ENCODE results near the gene CYTH3.

The CYTH3 gene

GRCh38 chr7:6179620-6180343 is 92.6 kb downstream of the CYTH3 start:
- no peaks in the 10 kb centered on the region for H3K4me1 ChIP-seq (ENCODE audit: control insufficient read depth in 2 of 2, insufficient read depth in 2 of 2, low read length in 2 of 2)
- H3K27ac ChIP-seq (ENCODE audit: low read depth in 2 of 2, low read length in 2 of 2): no peak overlapping the region
- H3K9me3 ChIP-seq (ENCODE audit: control insufficient read depth in 2 of 2, low read length in 2 of 2): no peaks in the 10 kb centered on the region
- no peak overlapping the region for H3K9ac ChIP-seq (ENCODE audit: low read depth in 1 of 2, low read length in 2 of 2)
- H3K27me3 ChIP-seq (ENCODE audit: control insufficient read depth in 2 of 2, insufficient read depth in 2 of 2, low read length in 2 of 2): no peaks in the 10 kb centered on the region
- peaks cover 6 to 8% of the 10 kb centered on the region in 2 donors for H3K36me3 ChIP-seq (ENCODE audit: control insufficient read depth in 2 of 2, insufficient read depth in 2 of 2, low read length in 2 of 2)
- H3K4me3 ChIP-seq (ENCODE audit: low read length in 2 of 2): no peak overlapping the region

- Histone ChIP-seq H3K27ac (ENCODE audit: low read depth in 2 of 2, low read length in 2 of 2) (no peak overlapping the region), H3K27me3 (ENCODE audit: control insufficient read depth in 2 of 2, insufficient read depth in 2 of 2, low read length in 2 of 2) (no peaks in the 10 kb centered on the region), H3K4me1 (ENCODE audit: control insufficient read depth in 2 of 2, insufficient read depth in 2 of 2, low read length in 2 of 2) (no peaks in the 10 kb centered on the region), H3K4me3 (ENCODE audit: low read length in 2 of 2) (no peak overlapping the region), H3K36me3 (ENCODE audit: control insufficient read depth in 2 of 2, insufficient read depth in 2 of 2, low read length in 2 of 2) (peaks cover 6 to 8% of the 10 kb centered on the region in 2 donors), H3K9me3 (ENCODE audit: control insufficient read depth in 2 of 2, low read length in 2 of 2) (no peaks in the 10 kb centered on the region), H3K9ac (ENCODE audit: low read depth in 1 of 2, low read length in 2 of 2) (no peak overlapping the region)
Measured at GRCh38 chr7:6178298-6179029, 94.0 kb downstream of the CYTH3 start.

GRCh38 chr7:6175645-6176044 is 96.8 kb downstream of the CYTH3 start:
- H3K27ac ChIP-seq (ENCODE audit: low read depth in 2 of 2, low read length in 2 of 2): no peak overlapping the region
- H3K9me3 ChIP-seq (ENCODE audit: control insufficient read depth in 2 of 2, low read length in 2 of 2): no peaks in the 10 kb centered on the region
- no peaks in the 10 kb centered on the region for H3K4me1 ChIP-seq (ENCODE audit: control insufficient read depth in 2 of 2, insufficient read depth in 2 of 2, low read length in 2 of 2)
- peaks cover 6 to 8% of the 10 kb centered on the region in 2 donors for H3K36me3 ChIP-seq (ENCODE audit: control insufficient read depth in 2 of 2, insufficient read depth in 2 of 2, low read length in 2 of 2)
- H3K9ac ChIP-seq (ENCODE audit: low read depth in 1 of 2, low read length in 2 of 2): no peak overlapping the region
- no peaks in the 10 kb centered on the region for H3K27me3 ChIP-seq (ENCODE audit: control insufficient read depth in 2 of 2, insufficient read depth in 2 of 2, low read length in 2 of 2)
- H3K4me3 ChIP-seq (ENCODE audit: low read length in 2 of 2): no peak overlapping the region

GRCh38 chr7:6172910-6173295 is 99.5 kb downstream of the CYTH3 start:
- no peaks in the 10 kb centered on the region for H3K9me3 ChIP-seq (ENCODE audit: control insufficient read depth in 2 of 2, low read length in 2 of 2)
- peaks cover 8 to 9% of the 10 kb centered on the region in 2 donors for H3K36me3 ChIP-seq (ENCODE audit: control insufficient read depth in 2 of 2, insufficient read depth in 2 of 2, low read length in 2 of 2)
- H3K4me1 ChIP-seq (ENCODE audit: control insufficient read depth in 2 of 2, insufficient read depth in 2 of 2, low read length in 2 of 2): no peaks in the 10 kb centered on the region
- H3K27me3 ChIP-seq (ENCODE audit: control insufficient read depth in 2 of 2, insufficient read depth in 2 of 2, low read length in 2 of 2): no peaks in the 10 kb centered on the region
- no peak overlapping the region for H3K27ac ChIP-seq (ENCODE audit: low read depth in 2 of 2, low read length in 2 of 2)
- H3K9ac ChIP-seq (ENCODE audit: low read depth in 1 of 2, low read length in 2 of 2): no peak overlapping the region
- H3K4me3 ChIP-seq (ENCODE audit: low read length in 2 of 2): no peak overlapping the region

GRCh38 chr7:6172224-6172909 is 100.1 kb downstream of the CYTH3 start:
- Histone ChIP-seq H3K4me1 (ENCODE audit: control insufficient read depth in 2 of 2, insufficient read depth in 2 of 2, low read length in 2 of 2) (no peaks in the 10 kb centered on the region), H3K27me3 (ENCODE audit: control insufficient read depth in 2 of 2, insufficient read depth in 2 of 2, low read length in 2 of 2) (no peaks in the 10 kb centered on the region), H3K9me3 (ENCODE audit: control insufficient read depth in 2 of 2, low read length in 2 of 2) (no peaks in the 10 kb centered on the region), H3K4me3 (ENCODE audit: low read length in 2 of 2) (no peak overlapping the region), H3K9ac (ENCODE audit: low read depth in 1 of 2, low read length in 2 of 2) (no peak overlapping the region), H3K27ac (ENCODE audit: low read depth in 2 of 2, low read length in 2 of 2) (no peak overlapping the region), H3K36me3 (ENCODE audit: control insufficient read depth in 2 of 2, insufficient read depth in 2 of 2, low read length in 2 of 2) (peaks cover 5 to 7% of the 10 kb centered on the region in 2 donors)

GRCh38 chr7:6171532-6172223 is 100.7 kb downstream of the CYTH3 start:
- Histone ChIP-seq H3K27me3 (ENCODE audit: control insufficient read depth in 2 of 2, insufficient read depth in 2 of 2, low read length in 2 of 2) (no peaks in the 10 kb centered on the region), H3K9ac (ENCODE audit: low read depth in 1 of 2, low read length in 2 of 2) (no peak overlapping the region), H3K27ac (ENCODE audit: low read depth in 2 of 2, low read length in 2 of 2) (no peak overlapping the region), H3K36me3 (ENCODE audit: control insufficient read depth in 2 of 2, insufficient read depth in 2 of 2, low read length in 2 of 2) (peaks cover 1 to 4% of the 10 kb centered on the region in 2 donors), H3K4me3 (ENCODE audit: low read length in 2 of 2) (no peak overlapping the region), H3K4me1 (ENCODE audit: control insufficient read depth in 2 of 2, insufficient read depth in 2 of 2, low read length in 2 of 2) (no peaks in the 10 kb centered on the region), H3K9me3 (ENCODE audit: control insufficient read depth in 2 of 2, low read length in 2 of 2) (no peaks in the 10 kb centered on the region)

GRCh38 chr7:6170571-6171531 is 101.6 kb downstream of the CYTH3 start:
- peaks cover 0 to 3% of the 10 kb centered on the region in 2 donors for H3K36me3 ChIP-seq (ENCODE audit: control insufficient read depth in 2 of 2, insufficient read depth in 2 of 2, low read length in 2 of 2)
- no peak overlapping the region for H3K9ac ChIP-seq (ENCODE audit: low read depth in 1 of 2, low read length in 2 of 2)

GRCh38 chr7:6169805-6170520 is 102.5 kb downstream of the CYTH3 start:
- H3K4me1 ChIP-seq (ENCODE audit: control insufficient read depth in 2 of 2, insufficient read depth in 2 of 2, low read length in 2 of 2): no peaks in the 10 kb centered on the region
- H3K9ac ChIP-seq (ENCODE audit: low read depth in 1 of 2, low read length in 2 of 2): no peak overlapping the region
- no peaks in the 10 kb centered on the region for H3K27me3 ChIP-seq (ENCODE audit: control insufficient read depth in 2 of 2, insufficient read depth in 2 of 2, low read length in 2 of 2)
- no peak overlapping the region for H3K4me3 ChIP-seq (ENCODE audit: low read length in 2 of 2)
- H3K27ac ChIP-seq (ENCODE audit: low read depth in 2 of 2, low read length in 2 of 2): no peak overlapping the region
- peaks cover 0 to 3% of the 10 kb centered on the region in 2 donors for H3K36me3 ChIP-seq (ENCODE audit: control insufficient read depth in 2 of 2, insufficient read depth in 2 of 2, low read length in 2 of 2)
- H3K9me3 ChIP-seq (ENCODE audit: control insufficient read depth in 2 of 2, low read length in 2 of 2): no peaks in the 10 kb centered on the region

More at GRCh38 chr7:6170571-6171531, 101.6 kb downstream of the CYTH3 start:
- Histone ChIP-seq H3K4me1 (ENCODE audit: control insufficient read depth in 2 of 2, insufficient read depth in 2 of 2, low read length in 2 of 2) (no peaks in the 10 kb centered on the region), H3K27ac (ENCODE audit: low read depth in 2 of 2, low read length in 2 of 2) (no peak overlapping the region), H3K27me3 (ENCODE audit: control insufficient read depth in 2 of 2, insufficient read depth in 2 of 2, low read length in 2 of 2) (no peaks in the 10 kb centered on the region), H3K9me3 (ENCODE audit: control insufficient read depth in 2 of 2, low read length in 2 of 2) (no peaks in the 10 kb centered on the region), H3K4me3 (ENCODE audit: low read length in 2 of 2) (no peak overlapping the region)

- H3K36me3 ChIP-seq (ENCODE audit: control insufficient read depth in 2 of 2, insufficient read depth in 2 of 2, low read length in 2 of 2): peaks cover 8 to 12% of the 10 kb centered on the region in 2 donors
- H3K9me3 ChIP-seq (ENCODE audit: control insufficient read depth in 2 of 2, low read length in 2 of 2): no peaks in the 10 kb centered on the region
- H3K9ac ChIP-seq (ENCODE audit: low read depth in 1 of 2, low read length in 2 of 2): no peak overlapping the region
- H3K27me3 ChIP-seq (ENCODE audit: control insufficient read depth in 2 of 2, insufficient read depth in 2 of 2, low read length in 2 of 2): no peaks in the 10 kb centered on the region
- no peaks in the 10 kb centered on the region for H3K4me1 ChIP-seq (ENCODE audit: control insufficient read depth in 2 of 2, insufficient read depth in 2 of 2, low read length in 2 of 2)
- no peak overlapping the region for H3K4me3 ChIP-seq (ENCODE audit: low read length in 2 of 2)
- no peak overlapping the region for H3K27ac ChIP-seq (ENCODE audit: low read depth in 2 of 2, low read length in 2 of 2)
Measured at GRCh38 chr7:6168477-6168868, 104.0 kb downstream of the CYTH3 start.

All from mucosa of rectum (tissue), 2 donors.